GM08714 (cell line): Measurements from ENCODE around the gene SORCS2.

Experiments used
- H3K4me3 ChIP-seq: fragments of 200-500 bp; sonication (Bioruptor generic); 2 replicates; pipeline ENCODE4 v1.5.1; 2014; ENCODE audit warnings: mild to moderate bottlenecking, low read length, inconsistent platforms
- ZNF274 ChIP-seq: IDR thresholded peaks from 2 replicates; pipeline ENCODE4 v1.6.1; 2012; ENCODE audit warnings: mild to moderate bottlenecking, low read depth, low read length

Gene SORCS2

DNA sequence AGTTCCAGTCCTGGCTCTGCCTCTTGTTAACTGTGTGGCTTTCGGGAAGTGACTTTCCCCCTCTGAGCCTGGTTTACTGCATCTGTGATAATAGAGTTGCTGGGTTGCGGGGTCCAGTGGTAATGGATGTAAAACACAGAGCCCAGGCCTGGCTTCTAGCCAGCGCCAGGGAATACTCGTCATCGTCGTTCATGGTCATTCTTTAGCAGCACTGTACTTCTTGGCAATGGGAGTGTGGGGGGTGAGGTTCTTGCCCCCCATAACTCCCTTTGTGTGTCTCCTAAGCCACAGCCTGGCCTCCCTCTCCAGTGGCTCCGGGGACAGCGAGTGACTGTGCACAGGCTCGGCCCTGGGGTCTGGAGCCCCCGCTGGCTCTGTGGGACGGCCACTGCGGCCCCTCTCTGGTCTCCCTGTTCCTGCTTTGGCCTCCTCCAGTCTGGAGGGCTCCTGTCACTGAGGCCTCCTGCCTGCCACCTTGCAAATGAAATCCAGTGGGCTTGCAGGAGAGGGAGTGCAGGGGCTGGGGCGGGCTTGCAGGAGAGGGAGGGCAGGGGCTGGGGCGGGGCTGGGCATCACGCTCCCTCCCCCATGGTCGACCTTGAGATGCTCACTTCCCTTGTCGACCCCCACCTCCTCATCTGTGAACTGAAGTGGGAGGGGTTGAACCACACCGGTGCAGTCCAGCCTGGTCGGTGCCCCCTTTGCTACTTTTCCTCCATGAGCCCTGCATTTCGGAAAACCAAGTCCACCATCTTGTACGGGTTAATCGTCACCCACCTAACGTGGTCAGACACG, 229.2 kb downstream of the SORCS2 start:
- TF ChIP-seq ZNF274, result no peak
- no peak overlapping the region for H3K4me3 ChIP-seq

DNA sequence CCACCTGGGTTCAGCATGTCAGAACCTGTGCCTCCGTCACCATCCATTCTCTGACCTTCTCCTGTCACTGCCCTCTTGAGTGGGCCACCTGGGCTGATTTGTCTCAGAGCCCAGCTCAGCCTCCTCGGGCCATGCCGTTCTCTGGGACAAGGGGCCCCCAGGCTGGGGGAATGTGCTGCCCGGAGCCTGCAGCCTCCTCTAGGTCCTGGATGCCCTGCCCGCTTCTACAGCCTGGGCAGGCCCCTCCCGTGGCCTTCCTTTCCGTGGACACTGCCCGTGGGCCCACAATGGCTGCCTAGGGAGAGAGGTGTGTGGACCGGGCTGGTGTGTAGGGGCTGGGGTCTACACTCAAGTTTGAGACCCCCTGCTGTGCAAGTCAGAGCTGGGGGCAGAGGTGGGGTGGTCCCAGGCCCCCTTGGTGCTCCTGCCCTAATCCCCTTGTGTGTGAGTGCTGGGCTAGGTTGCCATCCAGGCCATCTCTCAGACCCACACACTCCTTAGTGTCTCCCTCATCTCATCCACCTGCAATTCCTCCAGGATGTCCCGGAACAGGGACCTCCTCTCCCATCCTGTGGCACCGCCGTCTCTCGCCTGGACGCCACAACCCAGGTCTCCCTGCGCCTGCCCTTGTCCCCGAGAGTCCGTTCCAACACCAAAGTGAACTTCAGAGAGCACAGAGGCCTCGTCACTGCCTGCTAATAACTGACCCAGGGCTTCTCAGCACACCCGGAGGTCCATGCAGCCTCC, 230.0 kb downstream of the SORCS2 start:
- TF ChIP-seq ZNF274, result no peak
- H3K4me3 ChIP-seq, result no peak overlapping the region

DNA sequence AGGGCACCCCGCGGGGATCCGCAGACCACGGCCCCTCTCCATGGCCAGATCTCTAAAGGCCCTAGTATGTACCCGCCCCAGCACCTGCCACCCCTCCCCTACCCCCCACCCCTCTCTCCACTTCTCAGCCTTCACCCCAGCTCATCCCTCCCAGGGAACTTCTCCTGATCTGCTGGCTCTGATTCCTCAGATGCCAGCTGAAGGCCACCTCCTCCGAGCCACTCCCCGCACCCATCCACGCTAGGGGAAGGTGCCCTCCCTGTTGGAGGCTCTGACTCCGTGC, 230.5 kb downstream of the SORCS2 start:
- no peak overlapping the region for H3K4me3 ChIP-seq
- no peak for TF ChIP-seq ZNF274

DNA sequence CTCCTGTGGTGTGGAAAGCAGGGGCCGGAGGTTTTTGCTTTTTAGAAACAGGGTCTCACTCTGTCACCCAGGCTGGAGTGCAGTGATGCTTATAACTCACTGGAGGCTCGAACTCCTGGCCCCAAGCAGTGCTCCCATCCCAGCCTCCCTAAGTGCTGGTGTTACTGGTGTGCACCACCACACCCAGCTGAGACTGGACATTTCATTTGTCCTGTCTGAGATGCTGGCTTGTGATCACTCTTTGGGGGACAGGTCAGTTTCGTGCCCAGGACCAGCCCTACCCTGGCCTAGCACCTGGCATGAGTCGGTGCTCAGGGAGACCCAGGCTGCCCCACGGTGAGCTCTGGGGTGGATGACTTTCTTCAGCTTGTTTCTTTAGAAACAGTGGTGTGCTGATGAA, 231.1 kb downstream of the SORCS2 start:
- TF ChIP-seq ZNF274, result no peak

GRCh38 chr4:7423801-7424552, 231.6 kb downstream of the SORCS2 start:
- no peak for TF ChIP-seq ZNF274
- no peak overlapping the region for H3K4me3 ChIP-seq

More for the DNA sequence above, 231.1 kb downstream of the SORCS2 start:
- H3K4me3 ChIP-seq, result no peak overlapping the region

- no peak for TF ChIP-seq ZNF274
- no peak overlapping the region for H3K4me3 ChIP-seq
These were observed 232.3 kb downstream of the SORCS2 start for GRCh38 chr4:7424553-7425111.

DNA sequence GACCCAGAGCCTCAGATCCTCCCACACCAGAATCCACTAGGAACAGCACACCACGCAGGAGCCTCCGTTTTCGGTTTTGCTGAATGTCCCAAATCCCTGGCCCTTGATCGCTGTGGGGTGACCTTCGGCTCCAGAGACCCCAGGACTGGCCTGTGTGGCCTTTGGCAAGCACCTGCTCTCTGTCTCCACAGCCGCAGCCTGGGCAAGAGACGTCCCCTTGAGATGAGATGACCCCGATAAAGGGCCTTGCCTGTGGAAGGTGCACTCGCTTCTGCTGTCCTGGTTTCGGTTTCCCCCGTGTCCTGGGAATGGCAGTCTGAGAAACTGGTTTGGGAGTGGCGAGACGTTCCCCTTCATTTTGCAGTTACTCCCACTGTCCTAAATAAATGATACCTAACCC, 232.8 kb downstream of the SORCS2 start:
- H3K4me3 ChIP-seq, result no peak overlapping the region
- TF ChIP-seq ZNF274, result no peak

- TF ChIP-seq ZNF274, result no peak
These were observed 233.5 kb downstream of the SORCS2 start for GRCh38 chr4:7425591-7426468.

GRCh38 chr4:7426525-7427171, 234.3 kb downstream of the SORCS2 start:
- TF ChIP-seq ZNF274, result no peak
- no peak overlapping the region for H3K4me3 ChIP-seq

More at GRCh38 chr4:7425591-7426468, 233.5 kb downstream of the SORCS2 start:
- no peak overlapping the region for H3K4me3 ChIP-seq

GRCh38 chr4:7427361-7427760, 235.0 kb downstream of the SORCS2 start:
- H3K4me3 ChIP-seq, result no peak overlapping the region
- no peak for TF ChIP-seq ZNF274

DNA sequence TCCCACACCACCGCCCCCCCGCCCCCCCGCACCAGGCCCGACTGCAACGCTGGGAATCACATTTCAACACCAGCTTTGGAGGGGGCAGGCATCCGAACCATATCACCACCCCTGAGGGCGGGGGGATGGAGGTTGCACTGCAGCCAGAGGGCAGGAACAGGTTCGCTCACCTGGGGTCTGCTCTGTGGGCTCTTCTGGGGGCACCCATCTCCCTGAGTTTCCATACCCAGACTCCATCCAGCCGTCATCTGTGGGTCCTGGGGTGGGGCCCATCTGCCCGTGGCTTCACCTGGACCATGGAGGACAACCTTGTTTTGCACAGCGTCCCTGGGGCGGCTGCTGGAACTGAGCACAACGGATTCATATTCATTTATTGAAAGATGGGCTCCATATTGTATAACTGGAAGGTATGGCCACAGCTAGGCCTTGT, 235.5 kb downstream of the SORCS2 start:
- H3K4me3 ChIP-seq, result no peak overlapping the region
- no peak for TF ChIP-seq ZNF274

GRCh38 chr4:7428261-7429068, 236.1 kb downstream of the SORCS2 start:
- H3K4me3 ChIP-seq, result no peak overlapping the region
- no peak for TF ChIP-seq ZNF274
